Measurements from ENCODE around the gene GHR.
A peak's percentile ranks its signal among the peaks of the same experiment; 100 is the strongest.

Gene GHR

GRCh38 chr5:42467572-42467971, 44.3 kb downstream of the GHR start:
- DNase-seq, result no peak

- DNase-seq, result no peak
Measured at GRCh38 chr5:42467981-42468524, 44.8 kb downstream of the GHR start.

DNA sequence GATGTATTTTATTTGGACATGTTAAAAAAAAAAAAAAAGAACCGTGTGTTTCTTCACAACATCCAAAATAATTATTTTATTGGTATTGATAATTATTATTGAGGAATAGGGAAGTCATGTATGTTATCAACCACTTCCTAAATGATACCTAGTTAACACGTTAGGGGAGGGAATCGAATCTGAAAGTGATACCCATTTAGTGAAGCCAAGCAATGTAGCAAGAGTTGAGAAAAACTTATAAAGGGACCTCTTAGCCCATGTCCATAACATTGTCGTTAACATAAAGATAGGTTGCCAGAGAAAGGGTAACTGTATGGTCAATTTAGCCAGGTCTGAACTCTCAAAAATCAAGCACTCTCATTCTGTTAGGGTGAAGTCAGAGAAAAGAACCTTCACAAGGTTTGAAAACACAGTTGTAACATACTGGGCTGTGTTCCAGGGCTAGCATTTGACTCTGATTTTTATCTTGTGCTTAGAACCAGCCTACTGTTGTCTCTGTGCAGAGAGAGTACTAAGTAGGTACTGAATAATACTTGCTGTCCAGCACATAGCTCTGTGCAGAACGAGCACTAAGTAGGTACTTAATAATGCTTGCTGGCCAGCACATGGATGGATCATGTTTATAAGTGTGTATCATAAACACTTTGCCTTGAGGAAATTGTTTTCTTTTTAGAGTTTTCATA, 60.4 kb downstream of the GHR start:
- no peak for DNase-seq

- no peak for DNase-seq
Measured at GRCh38 chr5:42487077-42487476, 63.8 kb downstream of the GHR start.

GRCh38 chr5:42487821-42488220, 64.6 kb downstream of the GHR start:
- no peak for DNase-seq

GRCh38 chr5:42490831-42491230, 67.6 kb downstream of the GHR start:
- no peak for DNase-seq

DNA sequence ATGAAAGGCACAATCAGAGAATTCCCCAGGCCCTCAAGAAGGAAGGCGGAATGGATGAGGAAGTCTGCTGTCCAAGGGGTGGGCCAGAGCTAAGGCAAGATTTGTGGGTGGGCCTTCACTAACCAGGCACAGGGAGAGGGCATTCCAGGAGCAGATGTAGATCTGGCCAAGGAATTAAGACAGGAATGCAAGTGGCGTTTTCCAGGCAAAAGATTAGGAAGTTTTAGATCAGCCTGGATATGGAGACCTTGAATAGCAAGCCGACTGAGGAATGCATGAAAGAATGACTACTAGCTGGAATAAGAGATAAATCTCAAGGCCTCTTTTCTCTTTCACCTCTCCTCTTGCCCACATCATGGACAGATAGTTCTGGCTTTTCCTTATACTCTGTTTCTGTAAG, 68.5 kb downstream of the GHR start:
- no peak for DNase-seq

DNA sequence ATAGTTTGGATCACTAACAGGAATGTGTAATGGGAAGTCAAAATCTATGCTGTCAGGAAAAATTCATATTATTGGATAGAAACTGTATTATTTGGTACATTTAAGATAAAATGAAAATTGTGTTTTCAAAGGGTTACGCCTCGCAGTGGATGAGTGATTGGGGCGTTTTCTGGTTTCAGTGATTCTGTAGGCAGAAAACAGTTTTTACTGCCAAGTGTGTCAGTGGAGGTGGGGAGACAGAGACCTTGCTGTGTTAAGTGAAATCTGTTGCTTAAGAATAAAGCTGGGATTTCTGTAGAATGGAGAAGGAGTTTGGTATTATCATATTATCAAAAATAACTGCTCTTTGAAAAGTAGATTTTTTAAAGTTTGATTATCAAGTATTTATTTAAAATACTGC, 69.7 kb downstream of the GHR start:
- DNase-seq, result no peak

- no peak for DNase-seq
Measured at GRCh38 chr5:42494414-42494813, 71.2 kb downstream of the GHR start.

DNA sequence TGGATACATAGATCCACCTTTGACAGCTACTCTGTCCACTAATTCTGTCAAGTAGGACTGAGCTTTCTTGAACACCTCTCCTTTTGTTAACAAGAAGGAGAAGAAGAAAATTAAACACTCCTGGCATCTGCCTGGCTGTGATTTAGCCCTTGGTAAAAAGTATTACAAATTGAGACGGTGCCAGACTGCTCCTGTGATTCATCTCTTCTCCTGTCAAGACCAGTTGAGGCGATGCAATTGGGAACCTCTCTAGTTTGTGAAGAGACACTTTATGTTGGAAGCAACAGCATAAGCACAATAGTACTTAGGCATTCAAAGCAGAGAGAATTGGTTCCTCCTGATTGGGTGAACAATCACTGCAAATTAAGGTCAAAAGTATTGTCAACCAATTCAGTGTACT, 72.7 kb downstream of the GHR start:
- no peak for DNase-seq

DNA sequence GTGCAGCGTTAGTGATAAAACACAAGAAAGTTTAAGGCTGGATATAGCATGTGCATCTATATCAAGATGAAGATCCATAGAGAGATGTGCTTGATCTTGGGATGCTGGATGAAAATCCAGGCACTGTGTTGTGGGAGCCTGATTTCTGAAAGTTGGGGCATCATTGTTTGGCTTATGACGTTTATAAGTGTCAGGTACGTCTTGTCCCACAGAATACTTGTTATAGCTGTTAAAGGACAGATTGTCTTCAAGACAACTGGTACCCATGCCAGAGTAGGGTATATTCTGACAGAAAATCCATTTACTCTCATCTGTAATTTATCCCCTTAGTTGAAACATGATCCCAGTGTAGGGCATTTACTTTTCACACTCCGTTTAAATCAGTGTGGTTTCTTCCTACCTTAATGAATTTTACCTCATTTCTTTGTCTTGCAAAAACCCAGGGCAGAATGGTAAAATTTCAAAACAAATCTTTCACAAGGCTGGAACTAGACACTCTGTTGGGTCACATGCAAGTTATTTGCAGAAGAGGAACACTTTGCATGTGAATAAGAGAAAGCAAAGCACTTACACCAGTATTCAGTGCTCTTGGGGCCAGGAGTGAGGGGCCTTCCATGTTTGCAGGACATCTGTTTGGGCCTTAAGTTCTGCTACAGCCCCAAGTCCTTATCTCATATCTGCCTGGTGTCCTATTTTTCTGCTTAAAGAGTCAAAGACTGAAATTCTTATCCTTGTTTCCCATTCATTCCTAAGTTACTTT, 73.3 kb downstream of the GHR start:
- no peak for DNase-seq

- no peak for DNase-seq
Measured at GRCh38 chr5:42498000-42498399, 74.8 kb downstream of the GHR start.

DNA sequence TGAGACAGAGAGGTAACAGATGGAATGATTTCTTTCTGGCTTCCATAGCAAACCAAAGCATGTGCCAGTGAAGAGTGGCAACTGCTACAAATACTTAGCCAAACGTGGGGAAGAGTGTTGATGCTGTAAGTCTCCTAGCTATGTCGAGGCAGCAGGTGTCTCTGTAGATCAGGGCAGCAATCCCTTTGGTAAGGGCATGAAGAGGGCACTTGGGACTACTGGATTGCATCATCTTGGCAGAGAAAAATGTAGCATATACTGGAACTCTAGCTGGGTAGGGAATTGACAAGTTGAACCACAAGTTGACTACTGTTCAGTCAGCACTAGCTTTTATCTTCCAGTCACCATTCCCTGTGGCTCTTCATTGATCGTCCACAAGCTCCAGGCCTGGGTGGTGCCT, 75.8 kb downstream of the GHR start:
- DNase-seq, result no peak

- no peak for DNase-seq
Measured at GRCh38 chr5:42500003-42500599, 76.9 kb downstream of the GHR start.

DNA sequence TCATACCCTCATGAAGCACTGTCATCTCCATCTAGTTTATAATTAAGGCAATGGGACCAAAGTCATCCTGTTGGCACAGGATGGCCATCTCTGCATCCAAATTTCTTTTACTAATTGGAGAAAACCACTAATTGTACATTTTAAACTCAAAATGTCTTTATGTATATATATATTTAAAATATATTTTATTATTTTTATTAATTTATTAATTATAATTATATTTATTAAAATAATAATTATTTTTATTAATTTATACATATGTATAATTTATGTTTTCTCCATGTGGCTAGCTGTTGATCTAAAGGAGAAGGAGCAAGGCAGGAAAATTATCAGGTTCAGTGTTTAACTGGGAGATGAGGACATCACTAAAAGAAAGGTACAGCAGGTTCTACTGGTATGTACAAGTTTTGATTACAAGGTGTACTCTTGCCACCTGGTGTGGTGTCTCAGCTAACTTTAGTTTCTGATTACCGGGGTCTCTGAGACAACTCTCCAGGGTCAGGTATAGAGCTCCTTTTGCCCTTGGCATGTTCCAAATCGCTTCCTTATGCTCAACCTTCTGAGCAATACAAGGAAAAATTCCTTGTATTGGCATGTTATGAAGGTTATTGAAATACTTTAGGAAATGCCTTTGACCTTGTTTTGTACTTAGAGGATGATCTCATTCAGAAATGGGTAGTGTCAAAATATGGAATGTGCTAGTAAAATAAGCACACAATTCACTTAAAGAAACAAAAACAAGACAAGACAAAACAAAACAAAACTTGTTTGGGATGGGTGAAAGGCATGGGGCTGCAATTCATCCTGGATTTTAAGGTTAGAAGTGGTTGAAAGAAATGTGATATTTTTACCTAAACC, 79.6 kb downstream of the GHR start:
- no peak for DNase-seq

DNA sequence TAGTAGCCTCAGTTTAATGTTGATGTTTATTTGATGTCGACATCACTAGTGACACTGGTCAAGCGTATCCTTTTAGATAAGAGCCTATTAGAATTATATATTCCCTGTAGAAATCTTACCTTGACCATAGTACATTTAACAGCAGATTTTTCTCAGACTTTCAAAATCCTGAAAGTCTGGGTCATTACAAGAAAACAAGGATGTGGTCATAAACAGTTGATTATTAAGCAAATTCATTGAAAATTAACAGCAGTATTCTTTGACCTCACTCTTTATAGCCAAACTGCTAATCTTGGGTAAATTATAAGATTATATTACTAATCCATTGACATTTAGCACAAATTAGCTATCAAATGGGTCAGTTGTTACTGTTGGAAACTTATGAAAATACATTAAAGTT, 83.4 kb downstream of the GHR start:
- DNase-seq, result no peak

DNA sequence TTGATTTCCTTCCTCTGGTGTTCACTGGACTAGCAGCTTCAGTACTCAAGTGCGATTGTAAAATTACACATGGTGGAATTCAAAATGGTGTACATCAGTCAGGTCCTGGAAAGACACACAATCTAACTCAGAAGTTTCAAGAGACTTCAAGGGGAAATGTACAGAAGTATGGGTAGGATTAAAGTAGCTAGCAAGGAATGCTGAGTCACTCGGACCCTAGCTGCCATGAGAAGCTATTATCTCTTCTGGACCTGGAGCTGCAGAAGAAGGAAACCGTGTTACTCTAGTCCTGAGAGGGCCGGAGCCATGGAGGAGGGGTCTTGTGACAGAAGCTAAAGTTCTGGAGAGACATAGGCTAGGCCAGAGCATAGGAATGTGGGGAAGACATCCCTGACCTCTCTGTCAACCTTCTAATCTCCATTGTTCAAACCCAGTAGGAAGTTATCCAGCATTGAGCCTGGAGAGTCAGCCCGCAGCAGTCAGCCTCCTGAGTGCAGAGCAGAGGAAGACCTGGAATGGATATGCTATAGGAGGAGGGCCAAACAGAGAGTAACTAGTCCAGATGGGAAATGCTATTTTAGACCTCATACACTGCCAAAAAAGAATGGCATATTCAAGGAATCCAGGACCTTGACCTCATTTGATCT, 84.3 kb downstream of the GHR start:
- DNase-seq, result no peak

DNA sequence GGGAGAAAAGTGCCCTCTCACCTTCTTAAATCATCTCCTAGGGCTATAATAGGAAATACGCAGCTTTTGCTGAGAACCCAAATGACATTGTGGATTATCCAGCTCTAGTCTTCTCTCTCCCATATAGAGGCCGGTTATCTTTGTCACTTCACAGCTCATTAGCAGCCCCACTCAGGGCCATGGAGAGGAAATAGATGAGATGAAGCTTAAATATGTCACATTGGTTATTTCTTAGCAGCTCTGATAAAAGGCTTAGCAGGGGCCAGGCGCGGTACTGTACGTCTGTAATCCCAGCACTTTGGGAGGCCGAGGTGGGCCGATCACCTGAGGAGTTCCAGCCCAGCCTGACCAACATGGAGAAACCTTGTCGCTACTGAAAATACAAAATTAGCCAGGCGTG, 90.0 kb downstream of the GHR start:
- DNase-seq, result no peak

GRCh38 chr5:42514754-42515153, 91.5 kb downstream of the GHR start:
- DNase-seq, result peak; percentile 24

DNA sequence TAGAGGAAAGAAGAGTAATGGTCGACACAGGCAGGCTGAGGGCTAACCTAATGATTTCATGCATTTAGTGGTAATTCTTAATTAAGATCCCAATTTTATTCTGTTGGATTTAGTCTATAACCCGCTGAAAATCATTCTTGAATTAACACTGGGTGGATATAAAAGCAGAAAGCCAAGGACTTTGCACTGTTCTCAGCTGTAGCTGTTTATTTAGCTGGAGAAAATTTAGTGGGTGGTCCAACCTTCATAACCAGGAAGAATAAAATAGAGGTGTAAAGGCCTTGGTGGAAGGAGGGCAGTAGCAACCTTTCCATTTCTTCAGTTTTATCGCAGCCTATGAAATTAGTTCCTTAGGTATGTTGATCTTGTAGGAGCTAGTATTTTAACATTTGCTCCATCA, 92.3 kb downstream of the GHR start:
- DNase-seq, result no peak

- DNase-seq, result no peak
Measured at GRCh38 chr5:42516282-42517042, 93.2 kb downstream of the GHR start.

DNA sequence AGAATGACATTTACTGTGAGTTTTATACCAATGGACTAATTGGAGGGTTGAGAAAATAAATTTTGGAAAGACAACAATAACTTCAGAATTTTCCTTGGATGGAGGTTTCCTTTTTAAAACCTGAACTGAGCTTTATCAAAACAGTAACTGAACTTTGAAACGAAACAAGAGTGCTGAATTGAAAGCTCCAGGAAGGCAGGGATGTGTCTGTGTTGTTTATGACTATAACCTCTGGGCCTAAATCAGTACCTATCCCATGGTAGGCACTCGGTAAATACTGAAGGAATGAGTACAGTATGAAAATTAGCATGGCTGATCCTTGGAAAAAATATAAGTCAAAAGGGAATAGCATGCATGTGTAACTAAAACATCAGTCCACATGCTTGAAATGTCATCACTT, 93.9 kb downstream of the GHR start:
- no peak for DNase-seq

Data from hematopoietic multipotent progenitor cell treated with erythropoietin and hydrocortisone succinate and interleukin-3 and kit ligand, for 4 days (in vitro differentiated cells).